GM19240 (cell line): ENCODE data around the gene AIRE.
"Not testable (repeated sequence)": the region's sequence is repeated elsewhere in the genome, so short reads cannot be mapped to it uniquely, and the experiment has no call there.

Experiments
- DNase-seq: peaks from one replicate; pipeline ENCODE4 v3.0.0; 2011; ENCODE audit warnings: low spot score; ENCODE audit not compliant: insufficient read length

Gene AIRE

GRCh38 chr21:44335266-44336059, 49.8 kb downstream of the AIRE start:
- DNase-seq = no peak

- no peak for DNase-seq
These were observed 51.8 kb downstream of the AIRE start for GRCh38 chr21:44337449-44337848.

GRCh38 chr21:44337941-44338895, 52.5 kb downstream of the AIRE start:
- no peak for DNase-seq

- peak; percentile 100 for DNase-seq
These were observed 53.6 kb downstream of the AIRE start, which contains the start of gene CFAP410 for GRCh38 chr21:44338971-44339910. Gene CFAP410 (minus strand): TSS chr21:44339390. CDS start chr21:44339194, 196 bp downstream.

GRCh38 chr21:44341726-44342458, 56.2 kb downstream of the AIRE start:
- DNase-seq = not testable (repeated sequence)

GRCh38 chr21:44342981-44343380, 57.3 kb downstream of the AIRE start:
- DNase-seq = not testable (repeated sequence)

- no peak for DNase-seq
These were observed 59.0 kb downstream of the AIRE start for GRCh38 chr21:44344541-44345183.

- DNase-seq = no peak
These were observed 59.8 kb downstream of the AIRE start for GRCh38 chr21:44345495-44345894.

- DNase-seq = no peak
These were observed 62.3 kb downstream of the AIRE start for GRCh38 chr21:44347911-44348451.
